ENCODE results near the gene PI4K2B. TPM values are rescaled to one million over a fixed set of nuclear protein-coding genes. Genes with fewer than 3 reads are reported as not detected.

PI4K2B gene
- total and polyA plus RNA-seq, 2 of the 13 experiments (the other 11 are each of a cell fraction or from before 2014, with no cell fraction given) = 6.9 to 25.8 TPM

DNA sequence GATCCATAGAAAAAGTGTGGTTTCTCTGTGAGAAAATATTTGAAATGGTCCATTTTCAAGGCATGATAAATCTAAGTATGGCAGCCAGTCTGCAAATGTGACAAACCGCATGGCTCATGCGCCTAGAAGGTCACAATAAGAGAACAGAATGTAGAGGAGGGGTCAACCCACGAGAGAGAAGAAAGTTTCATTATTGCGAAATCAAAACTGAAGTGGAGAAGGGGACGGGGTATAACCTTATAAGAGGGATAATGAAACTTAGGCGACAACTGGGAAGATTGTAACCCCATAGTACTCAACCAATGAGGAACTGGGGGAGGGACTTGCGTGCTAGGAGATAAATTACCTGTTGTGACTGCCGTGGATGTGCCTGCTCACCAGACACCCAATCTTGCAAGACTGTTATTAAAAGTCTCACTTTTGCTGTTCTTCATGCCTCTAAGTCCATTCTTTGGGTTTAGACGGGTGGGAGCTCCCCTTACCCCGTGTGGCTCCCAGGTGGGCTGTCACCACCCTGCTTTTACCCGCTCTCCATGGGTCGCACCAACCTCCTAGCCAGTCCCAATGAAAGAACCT lies 57.4 kb downstream of the PI4K2B start:
- CTCF ChIA-PET (ENCODE audit: low intra/inter-chr PET ratio, low total read pairs) = no interaction called here

DNA sequence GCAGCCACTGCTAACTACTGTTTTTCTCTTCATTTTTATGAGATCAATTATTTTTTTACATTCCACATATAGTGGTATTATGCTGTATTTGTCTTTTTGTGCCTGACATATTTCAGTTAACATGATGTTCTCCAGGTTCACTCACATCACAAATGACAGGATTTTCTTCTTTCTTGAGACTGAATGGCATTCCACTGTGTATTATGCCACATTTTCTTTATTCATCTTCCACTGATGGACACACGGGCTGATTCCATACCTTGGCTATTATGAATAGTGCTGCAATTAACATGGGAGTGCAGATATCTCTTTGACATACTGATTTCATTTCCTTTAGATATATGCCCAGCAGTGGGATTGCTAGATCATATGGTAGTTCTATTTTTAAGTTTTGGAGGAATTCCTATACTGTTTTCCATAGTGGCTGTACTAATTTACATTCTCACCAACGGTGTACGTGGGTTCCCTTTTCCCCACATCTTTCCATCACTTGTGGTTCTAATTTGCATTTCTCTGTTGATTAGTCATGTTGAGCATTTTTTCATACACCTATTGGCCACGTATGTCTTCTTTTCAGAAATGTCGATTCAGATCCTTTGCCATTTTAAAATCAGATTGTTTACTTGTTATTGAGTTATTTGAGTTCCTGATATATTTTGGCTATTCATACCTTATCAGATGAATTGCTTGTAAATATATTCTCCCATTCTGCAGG lies 63.9 kb downstream of the PI4K2B start:
- no TSS peak for BruUV-seq (replicated peaks)
- Histone ChIP-seq H3K4me3 (replicated peaks in 1 of 3; ENCODE audit: insufficient read depth in 1 of 3, low read depth in 2 of 3, low read length in 3 of 3) (no peak overlapping the region), H3K4me1 (ENCODE audit: insufficient read depth, low read length) (peaks cover 15% of the 10 kb centered on the region), H3K79me2 (ENCODE audit: insufficient read depth, low read length) (no peaks in the 10 kb centered on the region), H3K36me3 (replicated peaks in 1 of 2; ENCODE audit: control insufficient read depth in 1 of 2, insufficient read depth in 2 of 2, low read length in 2 of 2) (no peaks in the 10 kb centered on the region), H3K27me3 (ENCODE audit: control insufficient read depth in 1 of 2, insufficient read depth in 2 of 2, low read length in 2 of 2) (no peaks in the 10 kb centered on the region), H3K9ac (ENCODE audit: insufficient read depth, low read depth, low read length) (no peak overlapping the region), H3K27ac (ENCODE audit: extremely low read length, insufficient read depth, low read length) (no peak overlapping the region), H4K20me1 (ENCODE audit: insufficient read depth, low read length) (no peaks in the 10 kb centered on the region), H2AFZ (ENCODE audit: low read length) (no peak overlapping the region), H3K9me3 (ENCODE audit: low read length) (no peaks in the 10 kb centered on the region), H3K4me2 (ENCODE audit: low read depth, low read length) (no peak overlapping the region)
- intact Hi-C loops (cut with micrococcal nuclease; ENCODE audit: unreplicated experiment) (no loop called here), in situ Hi-C loops (cut with HindIII; ENCODE audit: extremely low pct_ligation_motif_present, low pct_unique_long_range_greater_than_20kb) (no loop called here)
- 39% methylated on average over 5 of the region's 5 CpGs for WGBS (ENCODE audit: low lambda C conversion rate)
- DNase-seq (ENCODE audit: low spot score) = no peak
- CTCF ChIA-PET (ENCODE audit: low intra/inter-chr PET ratio, low total read pairs) = no interaction called here
- no peak for ATAC-seq
- POLR2A ChIA-PET = no interaction called here
- FAIRE-seq = no peak
- TF ChIP-seq SALL1 (CRISPR knock-in tag; IDR thresholded peaks at IDR 0.05) (no peak), ZNF879 (CRISPR knock-in tag; IDR thresholded peaks at IDR 0.05) (no peak), ZNF17 (CRISPR knock-in tag; IDR thresholded peaks at IDR 0.05) (no peak), MYC (CRISPR knock-in tag; IDR thresholded peaks at IDR 0.05; ENCODE audit: borderline replicate concordance) (no peak), ZKSCAN5 (CRISPR knock-in tag; IDR thresholded peaks at IDR 0.05) (no peak), KDM2A (CRISPR knock-in tag; IDR thresholded peaks at IDR 0.05; ENCODE audit: borderline replicate concordance, low read depth) (no peak), ZNF260 (CRISPR knock-in tag; IDR thresholded peaks at IDR 0.05; ENCODE audit: borderline replicate concordance, low read depth) (no peak)
- TF ChIP-seq, protein P1, sequence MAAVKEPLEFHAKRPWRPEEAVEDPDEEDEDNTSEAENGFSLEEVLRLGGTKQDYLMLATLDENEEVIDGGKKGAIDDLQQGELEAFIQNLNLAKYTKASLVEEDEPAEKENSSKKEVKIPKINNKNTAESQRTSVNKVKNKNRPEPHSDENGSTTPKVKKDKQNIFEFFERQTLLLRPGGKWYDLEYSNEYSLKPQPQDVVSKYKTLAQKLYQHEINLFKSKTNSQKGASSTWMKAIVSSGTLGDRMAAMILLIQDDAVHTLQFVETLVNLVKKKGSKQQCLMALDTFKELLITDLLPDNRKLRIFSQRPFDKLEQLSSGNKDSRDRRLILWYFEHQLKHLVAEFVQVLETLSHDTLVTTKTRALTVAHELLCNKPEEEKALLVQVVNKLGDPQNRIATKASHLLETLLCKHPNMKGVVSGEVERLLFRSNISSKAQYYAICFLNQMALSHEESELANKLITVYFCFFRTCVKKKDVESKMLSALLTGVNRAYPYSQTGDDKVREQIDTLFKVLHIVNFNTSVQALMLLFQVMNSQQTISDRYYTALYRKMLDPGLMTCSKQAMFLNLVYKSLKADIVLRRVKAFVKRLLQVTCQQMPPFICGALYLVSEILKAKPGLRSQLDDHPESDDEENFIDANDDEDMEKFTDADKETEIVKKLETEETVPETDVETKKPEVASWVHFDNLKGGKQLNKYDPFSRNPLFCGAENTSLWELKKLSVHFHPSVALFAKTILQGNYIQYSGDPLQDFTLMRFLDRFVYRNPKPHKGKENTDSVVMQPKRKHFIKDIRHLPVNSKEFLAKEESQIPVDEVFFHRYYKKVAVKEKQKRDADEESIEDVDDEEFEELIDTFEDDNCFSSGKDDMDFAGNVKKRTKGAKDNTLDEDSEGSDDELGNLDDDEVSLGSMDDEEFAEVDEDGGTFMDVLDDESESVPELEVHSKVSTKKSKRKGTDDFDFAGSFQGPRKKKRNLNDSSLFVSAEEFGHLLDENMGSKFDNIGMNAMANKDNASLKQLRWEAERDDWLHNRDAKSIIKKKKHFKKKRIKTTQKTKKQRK (IDR thresholded peaks at IDR 0.05; ENCODE audit: low read length) = no peak
- TF ChIP-seq, protein P2, sequence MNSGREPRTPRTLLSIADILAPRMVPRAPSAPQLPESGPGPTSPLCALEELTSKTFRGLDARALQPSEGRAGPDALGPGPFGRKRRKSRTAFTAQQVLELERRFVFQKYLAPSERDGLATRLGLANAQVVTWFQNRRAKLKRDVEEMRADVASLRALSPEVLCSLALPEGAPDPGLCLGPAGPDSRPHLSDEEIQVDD (CRISPR knock-in tag; IDR thresholded peaks at IDR 0.05; ENCODE audit: borderline replicate concordance) = no peak
- TF ChIP-seq, protein P3, sequence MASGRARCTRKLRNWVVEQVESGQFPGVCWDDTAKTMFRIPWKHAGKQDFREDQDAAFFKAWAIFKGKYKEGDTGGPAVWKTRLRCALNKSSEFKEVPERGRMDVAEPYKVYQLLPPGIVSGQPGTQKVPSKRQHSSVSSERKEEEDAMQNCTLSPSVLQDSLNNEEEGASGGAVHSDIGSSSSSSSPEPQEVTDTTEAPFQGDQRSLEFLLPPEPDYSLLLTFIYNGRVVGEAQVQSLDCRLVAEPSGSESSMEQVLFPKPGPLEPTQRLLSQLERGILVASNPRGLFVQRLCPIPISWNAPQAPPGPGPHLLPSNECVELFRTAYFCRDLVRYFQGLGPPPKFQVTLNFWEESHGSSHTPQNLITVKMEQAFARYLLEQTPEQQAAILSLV (CRISPR knock-in tag; IDR thresholded peaks at IDR 0.05; ENCODE audit: borderline replicate concordance) = no peak

More for the DNA sequence above, 57.4 kb downstream of the PI4K2B start:
- H2AFZ ChIP-seq (ENCODE audit: low read length) = no peak overlapping the region
- in situ Hi-C loops (cut with HindIII; ENCODE audit: extremely low pct_ligation_motif_present, low pct_unique_long_range_greater_than_20kb) = no loop called here
- H3K4me2 ChIP-seq (ENCODE audit: low read depth, low read length) = no peak overlapping the region
- TF ChIP-seq CEBPG (CRISPR knock-in tag; IDR thresholded peaks at IDR 0.05) = peak; percentile 28; the same call in 1 of the 2 replicates
- TF ChIP-seq CEBPB (IDR thresholded peaks at IDR 0.05; ENCODE audit: borderline replicate concordance, low read depth, low read length) = peak; percentile 90
- TF ChIP-seq MED8 (CRISPR knock-in tag; IDR thresholded peaks at IDR 0.05; ENCODE audit: insufficient replicate concordance) = no peak
- TF ChIP-seq ZNF83 (CRISPR knock-in tag; IDR thresholded peaks at IDR 0.05; ENCODE audit: borderline replicate concordance) = no peak
- TF ChIP-seq ZNF292 (CRISPR knock-in tag; IDR thresholded peaks at IDR 0.05; ENCODE audit: borderline replicate concordance, low read depth) = 0 out of 2 replicates have a peak, but pooled peaks have one; percentile 4
- ATAC-seq = no peak
- H3K4me1 ChIP-seq (ENCODE audit: insufficient read depth, low read length) = peaks cover 20% of the 10 kb centered on the region
- POLR2A ChIA-PET = interaction anchor here (1.5 kb wide), 1 partner anchor 21 kb away, joined by 8 read pairs; the partner anchor contains the start of gene ZCCHC4
- no peaks in the 10 kb centered on the region for H3K36me3 ChIP-seq (replicated peaks in 1 of 2; ENCODE audit: control insufficient read depth in 1 of 2, insufficient read depth in 2 of 2, low read length in 2 of 2)
- H3K27me3 ChIP-seq (ENCODE audit: control insufficient read depth in 1 of 2, insufficient read depth in 2 of 2, low read length in 2 of 2) = no peaks in the 10 kb centered on the region
- intact Hi-C loops (cut with micrococcal nuclease; ENCODE audit: unreplicated experiment) = no loop called here
- H3K4me3 ChIP-seq (replicated peaks in 1 of 3; ENCODE audit: insufficient read depth in 1 of 3, low read depth in 2 of 3, low read length in 3 of 3) = 0 out of 6 replicates have a peak overlapping the region, but pooled peaks of 1 of the 3 experiments have one; percentile 56
- H3K9ac ChIP-seq (ENCODE audit: insufficient read depth, low read depth, low read length) = no peak overlapping the region
- no peak for DNase-seq (ENCODE audit: low spot score)
- FAIRE-seq = no peak
- H3K9me3 ChIP-seq (ENCODE audit: low read length) = no peaks in the 10 kb centered on the region; the same call in 1 of the 2 replicates
- BruUV-seq (replicated peaks) = no TSS peak
- H3K27ac ChIP-seq (ENCODE audit: extremely low read length, insufficient read depth, low read length) = no peak overlapping the region
- no peaks in the 10 kb centered on the region for H3K79me2 ChIP-seq (ENCODE audit: insufficient read depth, low read length)
- 69% methylated on average over 11 of the region's 12 CpGs for WGBS (ENCODE audit: low lambda C conversion rate)
- no peaks in the 10 kb centered on the region for H4K20me1 ChIP-seq (ENCODE audit: insufficient read depth, low read length)

All from HepG2 (cell line).